Natural killer cell treated with Interleukin-12 subunit alpha and Interleukin-12 subunit beta and Interleukin-15 and Interleukin-18, amount 100 ng/mL, for 72 hours (primary cell): ENCODE results near the gene PMM1. TPM values are rescaled to one million over a fixed set of nuclear protein-coding genes. Genes with fewer than 3 reads are reported as not detected.
"Not testable (repeated sequence)": the region's sequence is repeated elsewhere in the genome, so short reads cannot be mapped to it uniquely, and the experiment has no call there.

ENCODE experiments used
- ATAC-seq, 2 donors: fragments of 150-1000 bp; cut with Tn5 transposase in 1 of 2; sonication (Bioruptor Pico), chemical (Tn5 transposase) in 1 of 2; 2 replicates each; pipeline ENCODE4 v1.10.0; 2021
- DNase-seq: peaks from one replicate; pipeline ENCODE4 v3.0.0; 2022; ENCODE audit warnings: low spot score
- H3K27ac Mint-ChIP-seq, 2 donors: 1 replicate in 1 of 2; 2 replicates in 1 of 2; pipeline ENCODE4 v1.8.0; 2022; ENCODE audit warnings: mixed read lengths in 2 of 2, mild to moderate bottlenecking in 1 of 2, moderate library complexity in 1 of 2
- H3K27me3 Mint-ChIP-seq, 2 donors: 1 replicate in 1 of 2; 2 replicates in 1 of 2; pipeline ENCODE4 v1.8.0; 2022; ENCODE audit warnings: mixed read lengths in 2 of 2
- H3K36me3 Mint-ChIP-seq: one replicate; pipeline ENCODE4 v1.8.0; 2022; ENCODE audit warnings: mixed read lengths
- H3K4me1 Mint-ChIP-seq, 2 donors: 1 replicate in 1 of 2; 2 replicates in 1 of 2; pipeline ENCODE4 v1.8.0; 2022; ENCODE audit warnings: low read depth in 2 of 2, mixed read lengths in 2 of 2, mild to moderate bottlenecking in 1 of 2
- H3K4me3 Mint-ChIP-seq: one replicate; pipeline ENCODE4 v1.8.0; 2022; ENCODE audit warnings: mixed read lengths
- H3K9me3 Mint-ChIP-seq: 2 replicates; pipeline ENCODE4 v1.8.0; 2022; ENCODE audit warnings: mixed read lengths
- total RNA-seq, 2 donors: library from RNA; stranded (reverse); gene quantifications; one replicate each; pipeline ENCODE4 v1.2.3, GENCODE V29; 2022

The PMM1 gene
- total RNA-seq, 2 donors from 2014 or later, result 33.3 to 50.3 TPM

- no peak overlapping the region for H3K27ac Mint-ChIP-seq
- ATAC-seq (peak; percentile 57 to 77), DNase-seq (no peak)
- H3K9me3 Mint-ChIP-seq, result no peaks in the 10 kb centered on the region
- no peak overlapping the region for H3K4me3 Mint-ChIP-seq
- H3K27me3 Mint-ChIP-seq, result peaks cover 0 to 8% of the 10 kb centered on the region in 2 donors
- no peaks in the 10 kb centered on the region for H3K4me1 Mint-ChIP-seq
- no peaks in the 10 kb centered on the region for H3K36me3 Mint-ChIP-seq
Measured at GRCh38 chr22:41565403-41566054, 24.1 kb downstream of the PMM1 start.

- H3K9me3 Mint-ChIP-seq, result no peaks in the 10 kb centered on the region
- no peak overlapping the region for H3K27ac Mint-ChIP-seq
- no peak overlapping the region for H3K4me3 Mint-ChIP-seq
Measured at GRCh38 chr22:41564563-41564962, 25.1 kb downstream of the PMM1 start.

GRCh38 chr22:41563051-41563711, 26.5 kb downstream of the PMM1 start:
- no peaks in the 10 kb centered on the region for H3K9me3 Mint-ChIP-seq
- no peak overlapping the region for H3K4me3 Mint-ChIP-seq
- DNase-seq (no peak), ATAC-seq (no peak)
- peaks cover 0 to 8% of the 10 kb centered on the region in 2 donors for H3K27me3 Mint-ChIP-seq
- no peaks in the 10 kb centered on the region for H3K36me3 Mint-ChIP-seq
- H3K4me1 Mint-ChIP-seq, result no peaks in the 10 kb centered on the region
- no peak overlapping the region for H3K27ac Mint-ChIP-seq

More at GRCh38 chr22:41564563-41564962, 25.1 kb downstream of the PMM1 start:
- Mint-ChIP-seq H3K4me1 (no peaks in the 10 kb centered on the region), H3K27me3 (peaks cover 0 to 8% of the 10 kb centered on the region in 2 donors), H3K36me3 (no peaks in the 10 kb centered on the region)
- ATAC-seq (no peak), DNase-seq (no peak)

GRCh38 chr22:41562461-41562860, 27.2 kb downstream of the PMM1 start:
- DNase-seq (no peak), ATAC-seq (no peak)
- H3K36me3 Mint-ChIP-seq, result no peaks in the 10 kb centered on the region
- H3K27me3 Mint-ChIP-seq, result peaks cover 0 to 12% of the 10 kb centered on the region in 2 donors
- H3K9me3 Mint-ChIP-seq, result no peaks in the 10 kb centered on the region
- H3K4me3 Mint-ChIP-seq, result no peak overlapping the region
- H3K27ac Mint-ChIP-seq, result no peak overlapping the region
- no peaks in the 10 kb centered on the region for H3K4me1 Mint-ChIP-seq

- no peaks in the 10 kb centered on the region for H3K9me3 Mint-ChIP-seq
- no peaks in the 10 kb centered on the region for H3K4me1 Mint-ChIP-seq
- H3K36me3 Mint-ChIP-seq, result no peaks in the 10 kb centered on the region
- no peak overlapping the region for H3K27ac Mint-ChIP-seq
- H3K27me3 Mint-ChIP-seq, result peaks cover 0 to 12% of the 10 kb centered on the region in 2 donors
- DNase-seq, result no peak
- no peak for ATAC-seq
- no peak overlapping the region for H3K4me3 Mint-ChIP-seq
Measured at GRCh38 chr22:41561788-41562187, 27.9 kb downstream of the PMM1 start.

- Mint-ChIP-seq H3K27me3 (peaks cover 3 to 13% of the 10 kb centered on the region in 2 donors), H3K4me3 (no peak overlapping the region), H3K36me3 (no peaks in the 10 kb centered on the region), H3K4me1 (no peaks in the 10 kb centered on the region), H3K27ac (no peak overlapping the region), H3K9me3 (no peaks in the 10 kb centered on the region)
- ATAC-seq (no peak), DNase-seq (no peak)
Measured at GRCh38 chr22:41561335-41561734, 28.3 kb downstream of the PMM1 start.

GRCh38 chr22:41560095-41560471, 29.6 kb downstream of the PMM1 start:
- H3K4me3 Mint-ChIP-seq, result no peak overlapping the region
- peaks cover 7 to 15% of the 10 kb centered on the region in 2 donors for H3K27me3 Mint-ChIP-seq
- H3K27ac Mint-ChIP-seq, result no peak overlapping the region
- H3K4me1 Mint-ChIP-seq, result no peaks in the 10 kb centered on the region
- no peaks in the 10 kb centered on the region for H3K9me3 Mint-ChIP-seq
- H3K36me3 Mint-ChIP-seq, result no peaks in the 10 kb centered on the region
- DNase-seq (no peak), ATAC-seq (no peak)

- not testable (repeated sequence) for H3K4me3 Mint-ChIP-seq, ATAC-seq, H3K9me3 Mint-ChIP-seq, H3K4me1 Mint-ChIP-seq, H3K27ac Mint-ChIP-seq, DNase-seq, H3K36me3 Mint-ChIP-seq
- peaks cover 7 to 21% of the 10 kb centered on the region in 2 donors for H3K27me3 Mint-ChIP-seq
Measured at GRCh38 chr22:41558241-41558630, 31.4 kb downstream of the PMM1 start.

GRCh38 chr22:41557401-41558240, 32.0 kb downstream of the PMM1 start:
- DNase-seq (no peak), ATAC-seq (no peak)
- no peaks in the 10 kb centered on the region for H3K9me3 Mint-ChIP-seq
- no peaks in the 10 kb centered on the region for H3K36me3 Mint-ChIP-seq
- no peak overlapping the region for H3K27ac Mint-ChIP-seq
- no peak overlapping the region for H3K4me3 Mint-ChIP-seq
- no peaks in the 10 kb centered on the region for H3K4me1 Mint-ChIP-seq
- peaks cover 7 to 21% of the 10 kb centered on the region in 2 donors for H3K27me3 Mint-ChIP-seq

- Mint-ChIP-seq H3K9me3 (no peaks in the 10 kb centered on the region), H3K36me3 (no peaks in the 10 kb centered on the region), H3K27ac (no peak overlapping the region), H3K27me3 (peaks cover 7 to 21% of the 10 kb centered on the region in 2 donors), H3K4me1 (no peaks in the 10 kb centered on the region), H3K4me3 (no peak overlapping the region)
- DNase-seq (no peak), ATAC-seq (no peak)
Measured at GRCh38 chr22:41556561-41556960, 33.1 kb downstream of the PMM1 start.

GRCh38 chr22:41555325-41555982, 34.2 kb downstream of the PMM1 start:
- DNase-seq (no peak), ATAC-seq (no peak)
- Mint-ChIP-seq H3K4me1 (no peaks in the 10 kb centered on the region), H3K27me3 (peaks cover 7 to 13% of the 10 kb centered on the region in 2 donors), H3K27ac (no peak overlapping the region), H3K36me3 (no peaks in the 10 kb centered on the region), H3K4me3 (no peak overlapping the region), H3K9me3 (no peaks in the 10 kb centered on the region)

GRCh38 chr22:41551877-41552582, 37.6 kb downstream of the PMM1 start:
- ATAC-seq (no peak), DNase-seq (no peak)
- Mint-ChIP-seq H3K36me3 (no peaks in the 10 kb centered on the region), H3K4me3 (no peak overlapping the region), H3K9me3 (no peaks in the 10 kb centered on the region), H3K27ac (no peak overlapping the region), H3K4me1 (no peaks in the 10 kb centered on the region), H3K27me3 (peaks cover 7 to 9% of the 10 kb centered on the region in 2 donors)

GRCh38 chr22:41550952-41551491, 38.6 kb downstream of the PMM1 start:
- DNase-seq, result no peak
- Mint-ChIP-seq H3K36me3 (no peaks in the 10 kb centered on the region), H3K9me3 (no peaks in the 10 kb centered on the region), H3K27me3 (peaks cover under 1 to 6% of the 10 kb centered on the region in 2 donors), H3K27ac (no peak overlapping the region), H3K4me1 (no peaks in the 10 kb centered on the region), H3K4me3 (no peak overlapping the region)
- no peak for ATAC-seq
